Activated T-cell treated with anti-CD3 and anti-CD28 coated beads, Interleukin-2, amount 50 U/mL, for 24 hours (primary cell): ENCODE results near the gene SS18.

ENCODE experiments used
- DNase-seq: peaks from one replicate; pipeline ENCODE4 v3.0.0-alpha.2; 2020
- H3K27ac Mint-ChIP-seq: 2 replicates; pipeline ENCODE4 v1.8.0; 2020; ENCODE audit warnings: mild to moderate bottlenecking, mixed read lengths
- H3K27me3 Mint-ChIP-seq: 2 replicates; pipeline ENCODE4 v1.8.0; 2020; ENCODE audit warnings: mixed read lengths
- H3K36me3 Mint-ChIP-seq: 2 replicates; pipeline ENCODE4 v1.8.0; 2020; ENCODE audit warnings: low read depth, mixed read lengths
- H3K4me1 Mint-ChIP-seq: 2 replicates; pipeline ENCODE4 v1.8.0; 2020; ENCODE audit warnings: low read depth, mixed read lengths
- H3K4me3 Mint-ChIP-seq: 2 replicates; pipeline ENCODE4 v1.8.0; 2020; ENCODE audit warnings: mild to moderate bottlenecking, moderate library complexity, mixed read lengths
- H3K9me3 Mint-ChIP-seq: 2 replicates; pipeline ENCODE4 v1.8.0; 2020; ENCODE audit warnings: mixed read lengths

The SS18 gene

DNA sequence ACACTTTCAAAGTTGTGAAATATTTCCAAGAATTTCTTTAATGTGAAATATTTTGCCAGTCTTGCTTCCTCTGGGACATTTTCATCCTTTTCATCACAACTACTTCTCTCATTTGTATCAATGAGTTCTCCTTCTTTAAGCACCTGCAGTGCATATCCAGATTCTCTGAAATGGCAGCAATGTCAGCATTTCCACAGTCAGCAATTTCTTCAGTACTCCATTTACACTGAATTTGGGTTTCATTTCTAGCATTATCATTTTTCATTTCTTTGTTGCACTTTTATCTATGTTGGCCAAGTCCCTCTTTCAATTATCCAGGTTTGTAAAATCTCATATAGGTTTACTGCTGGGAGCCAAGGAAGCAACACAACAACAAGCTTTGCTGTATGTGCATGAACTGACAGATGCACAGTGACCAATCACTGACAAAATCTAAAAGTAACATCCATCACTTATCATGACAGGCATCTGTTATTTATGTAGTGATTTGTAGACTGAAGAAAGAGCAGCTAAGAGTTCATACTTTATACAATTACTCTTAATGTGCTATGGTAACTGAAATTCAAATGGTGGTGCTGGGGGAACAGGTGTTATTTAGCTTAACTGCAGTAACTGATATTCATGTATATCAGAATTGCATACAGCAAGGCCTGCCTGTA is 43.9 kb downstream of the SS18 start:
- peaks cover 18% of the 10 kb centered on the region for H3K4me1 Mint-ChIP-seq
- peaks cover 62% of the 10 kb centered on the region for H3K36me3 Mint-ChIP-seq
- no peak overlapping the region for H3K4me3 Mint-ChIP-seq
- no peaks in the 10 kb centered on the region for H3K27me3 Mint-ChIP-seq
- no peaks in the 10 kb centered on the region for H3K9me3 Mint-ChIP-seq
- no peak overlapping the region for H3K27ac Mint-ChIP-seq
- no peak for DNase-seq

- H3K27ac Mint-ChIP-seq: no peak overlapping the region
- H3K4me1 Mint-ChIP-seq: peaks cover 27% of the 10 kb centered on the region
- no peak overlapping the region for H3K4me3 Mint-ChIP-seq
Observed at GRCh38 chr18:26044807-26045206, 45.6 kb downstream of the SS18 start.

DNA sequence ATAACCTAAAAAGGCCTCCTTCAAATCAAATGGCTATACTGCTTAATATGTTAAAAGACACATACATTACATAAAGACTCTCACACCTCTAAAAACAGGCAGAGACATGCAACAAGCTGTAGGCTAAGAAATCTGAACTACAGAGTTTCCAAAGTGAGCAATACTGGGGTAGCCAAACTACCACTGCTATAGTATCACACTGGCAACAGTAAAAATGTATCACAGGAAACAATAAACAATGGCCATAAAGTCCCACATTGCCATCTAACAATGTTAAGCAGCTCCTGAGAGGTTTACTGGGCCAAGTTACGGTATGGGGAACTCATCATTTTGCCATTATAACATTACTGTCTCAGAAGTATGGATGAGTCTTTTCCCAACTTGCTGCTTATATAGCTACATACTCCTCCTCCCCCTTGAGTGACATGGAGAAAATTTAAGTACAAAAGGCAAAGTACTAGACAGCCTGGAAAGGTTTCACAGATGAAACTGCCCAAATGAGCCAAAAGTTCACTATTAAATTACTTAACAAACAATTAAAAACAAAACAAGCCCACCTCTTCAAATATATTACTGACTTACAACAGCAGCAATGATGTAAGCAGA is 50.3 kb downstream of the SS18 start:
- no peak overlapping the region for H3K4me3 Mint-ChIP-seq
- H3K27me3 Mint-ChIP-seq: no peaks in the 10 kb centered on the region
- H3K9me3 Mint-ChIP-seq: no peaks in the 10 kb centered on the region
- no peak for DNase-seq
- peaks cover 25% of the 10 kb centered on the region for H3K4me1 Mint-ChIP-seq
- H3K36me3 Mint-ChIP-seq: peaks cover 65% of the 10 kb centered on the region
- H3K27ac Mint-ChIP-seq: no peak overlapping the region

More at GRCh38 chr18:26044807-26045206, 45.6 kb downstream of the SS18 start:
- no peaks in the 10 kb centered on the region for H3K9me3 Mint-ChIP-seq
- DNase-seq: no peak
- H3K27me3 Mint-ChIP-seq: no peaks in the 10 kb centered on the region
- peaks cover 61% of the 10 kb centered on the region for H3K36me3 Mint-ChIP-seq

GRCh38 chr18:26039203-26039602 is 51.2 kb downstream of the SS18 start:
- Mint-ChIP-seq H3K4me3 (no peak overlapping the region), H3K27ac (no peak overlapping the region), H3K9me3 (no peaks in the 10 kb centered on the region), H3K4me1 (peaks cover 23% of the 10 kb centered on the region), H3K36me3 (peaks cover 69% of the 10 kb centered on the region), H3K27me3 (no peaks in the 10 kb centered on the region)
- DNase-seq: no peak

DNA sequence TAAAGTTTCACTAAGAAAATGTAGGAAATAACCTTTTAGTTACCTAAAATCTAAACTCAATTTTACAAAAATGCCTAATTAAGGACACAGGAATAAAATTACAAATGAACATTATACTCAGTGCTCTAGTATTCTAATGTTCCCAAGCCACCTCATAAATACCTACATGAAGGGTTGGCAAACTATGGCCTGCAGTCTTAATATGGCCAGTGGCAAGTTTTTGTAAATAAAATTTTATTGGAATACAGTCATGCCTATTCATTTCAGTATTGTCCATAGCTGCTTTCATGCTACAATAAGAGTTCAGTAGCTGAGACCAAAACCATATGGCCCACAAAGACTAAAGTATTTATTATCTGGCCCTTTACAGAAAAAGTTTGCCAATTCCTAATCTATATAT is 53.8 kb downstream of the SS18 start:
- peaks cover 85% of the 10 kb centered on the region for H3K36me3 Mint-ChIP-seq
- no peak overlapping the region for H3K27ac Mint-ChIP-seq
- H3K9me3 Mint-ChIP-seq: no peaks in the 10 kb centered on the region
- H3K4me1 Mint-ChIP-seq: peaks cover 17% of the 10 kb centered on the region
- H3K27me3 Mint-ChIP-seq: no peaks in the 10 kb centered on the region
- H3K4me3 Mint-ChIP-seq: no peak overlapping the region
- DNase-seq: no peak

- Mint-ChIP-seq H3K4me3 (no peak overlapping the region), H3K9me3 (no peaks in the 10 kb centered on the region), H3K36me3 (peaks cover 94% of the 10 kb centered on the region), H3K27ac (no peak overlapping the region), H3K27me3 (no peaks in the 10 kb centered on the region), H3K4me1 (peaks cover 9% of the 10 kb centered on the region)
- DNase-seq: no peak
Observed at GRCh38 chr18:26034850-26035497, 55.4 kb downstream of the SS18 start.

- peaks cover 86% of the 10 kb centered on the region for H3K36me3 Mint-ChIP-seq
- H3K27ac Mint-ChIP-seq: no peak overlapping the region
- peaks cover 7% of the 10 kb centered on the region for H3K4me1 Mint-ChIP-seq
- H3K27me3 Mint-ChIP-seq: no peaks in the 10 kb centered on the region
- DNase-seq: no peak
- H3K9me3 Mint-ChIP-seq: no peaks in the 10 kb centered on the region
- H3K4me3 Mint-ChIP-seq: no peak overlapping the region
Observed at GRCh38 chr18:26022585-26022984, 67.8 kb downstream of the SS18 start.

DNA sequence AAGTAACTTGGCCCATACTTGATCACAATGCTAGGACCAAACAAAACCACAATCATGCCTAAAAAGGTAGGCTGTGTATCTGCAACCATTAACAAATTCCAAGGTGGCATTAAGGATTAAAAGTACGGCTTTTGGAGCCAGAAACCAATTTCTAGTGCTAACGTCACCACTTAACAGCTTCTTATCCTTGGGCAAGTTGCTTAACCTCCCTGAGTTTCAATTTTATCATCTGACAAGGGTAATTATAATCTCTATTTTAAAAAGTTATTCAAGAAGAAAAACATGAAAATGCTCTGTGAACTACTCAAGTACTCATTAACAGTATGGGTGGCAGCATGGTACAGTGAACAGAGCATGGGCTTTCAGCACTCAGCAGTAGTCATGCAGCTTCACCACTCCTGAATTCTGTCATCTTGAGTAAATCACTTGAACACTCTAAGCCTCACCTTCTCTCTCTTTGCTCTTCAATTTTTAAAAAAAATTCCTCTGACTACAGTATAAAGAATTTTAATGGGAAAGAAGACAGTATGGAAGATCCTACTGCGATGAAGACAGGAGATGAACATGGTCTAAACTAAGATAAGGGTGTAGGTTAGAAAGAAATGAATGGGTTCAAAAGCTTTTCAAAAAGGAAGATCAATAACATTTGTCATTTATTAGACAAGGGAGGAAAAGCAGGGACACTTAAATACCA is 69.2 kb downstream of the SS18 start:
- no peaks in the 10 kb centered on the region for H3K9me3 Mint-ChIP-seq
- no peak overlapping the region for H3K4me3 Mint-ChIP-seq
- DNase-seq: no peak
- H3K27me3 Mint-ChIP-seq: no peaks in the 10 kb centered on the region
- H3K36me3 Mint-ChIP-seq: peaks cover 93% of the 10 kb centered on the region
- no peak overlapping the region for H3K27ac Mint-ChIP-seq
- H3K4me1 Mint-ChIP-seq: peaks cover 7% of the 10 kb centered on the region

- no peak overlapping the region for H3K27ac Mint-ChIP-seq
- H3K9me3 Mint-ChIP-seq: no peaks in the 10 kb centered on the region
- peaks cover 89% of the 10 kb centered on the region for H3K36me3 Mint-ChIP-seq
- H3K4me3 Mint-ChIP-seq: no peak overlapping the region
- H3K4me1 Mint-ChIP-seq: peaks cover 3% of the 10 kb centered on the region
- no peak for DNase-seq
- no peaks in the 10 kb centered on the region for H3K27me3 Mint-ChIP-seq
Observed at GRCh38 chr18:26017929-26018328, 72.5 kb downstream of the SS18 start.

- Mint-ChIP-seq H3K9me3 (no peaks in the 10 kb centered on the region), H3K4me1 (peaks cover 2% of the 10 kb centered on the region), H3K27ac (no peak overlapping the region), H3K4me3 (no peak overlapping the region), H3K36me3 (peaks cover 78% of the 10 kb centered on the region), H3K27me3 (no peaks in the 10 kb centered on the region)
- DNase-seq: no peak
Observed at GRCh38 chr18:26014462-26014861, 76.0 kb downstream of the SS18 start.

GRCh38 chr18:26008619-26009018 is 81.8 kb downstream of the SS18 start:
- Mint-ChIP-seq H3K9me3 (no peaks in the 10 kb centered on the region), H3K4me1 (no peaks in the 10 kb centered on the region), H3K36me3 (peaks cover 27% of the 10 kb centered on the region), H3K4me3 (no peak overlapping the region), H3K27me3 (no peaks in the 10 kb centered on the region), H3K27ac (no peak overlapping the region)
- no peak for DNase-seq

GRCh38 chr18:26008096-26008495 is 82.3 kb downstream of the SS18 start:
- Mint-ChIP-seq H3K36me3 (peaks cover 23% of the 10 kb centered on the region), H3K4me3 (no peak overlapping the region), H3K9me3 (no peaks in the 10 kb centered on the region), H3K27ac (no peak overlapping the region), H3K4me1 (no peaks in the 10 kb centered on the region), H3K27me3 (no peaks in the 10 kb centered on the region)
- no peak for DNase-seq

GRCh38 chr18:26005950-26006349 is 84.5 kb downstream of the SS18 start:
- Mint-ChIP-seq H3K4me1 (no peaks in the 10 kb centered on the region), H3K4me3 (no peak overlapping the region), H3K27ac (no peak overlapping the region)

GRCh38 chr18:26004832-26005231 is 85.6 kb downstream of the SS18 start:
- Mint-ChIP-seq H3K4me1 (no peaks in the 10 kb centered on the region), H3K4me3 (no peak overlapping the region), H3K27ac (no peak overlapping the region), H3K27me3 (no peaks in the 10 kb centered on the region), H3K36me3 (peaks cover 3% of the 10 kb centered on the region), H3K9me3 (no peaks in the 10 kb centered on the region)
- no peak for DNase-seq

More at GRCh38 chr18:26005950-26006349, 84.5 kb downstream of the SS18 start:
- Mint-ChIP-seq H3K36me3 (peaks cover 10% of the 10 kb centered on the region), H3K9me3 (no peaks in the 10 kb centered on the region), H3K27me3 (no peaks in the 10 kb centered on the region)
- DNase-seq: no peak

GRCh38 chr18:26003817-26004216 is 86.6 kb downstream of the SS18 start:
- Mint-ChIP-seq H3K27ac (no peak overlapping the region), H3K27me3 (no peaks in the 10 kb centered on the region), H3K4me3 (no peak overlapping the region), H3K9me3 (no peaks in the 10 kb centered on the region), H3K36me3 (no peaks in the 10 kb centered on the region), H3K4me1 (no peaks in the 10 kb centered on the region)
- no peak for DNase-seq
